Calu3 (cell line): ENCODE results near the gene BRF1. TPM values are rescaled to one million over a fixed set of nuclear protein-coding genes. Genes with fewer than 3 reads are reported as not detected.
"Not testable (repeated sequence)": the region's sequence is repeated elsewhere in the genome, so short reads cannot be mapped to it uniquely, and the experiment has no call there.

Source experiments
- BruUV-seq: library from RNA; stranded (reverse); fragments of 400-500 nt; replicated peaks from 2 replicates; lab custom pipeline; 2021; lab: Mats Ljungman, UMichigan
- CTCF ChIA-PET: fragments of 300-600 bp; sonication (Branson Sonifier 250); formaldehyde crosslinking; loops from one replicate; lab custom pipeline; 2022; ENCODE audit warnings: antibody characterized with exemption; lab: Charles Lee
- DNase-seq: peaks from one replicate; pipeline ENCODE4 v3.0.0; 2022
- H3K27ac Mint-ChIP-seq: one replicate; pipeline ENCODE4 v1.8.0; 2022; ENCODE audit warnings: mixed read lengths; ENCODE audit not compliant: unreplicated experiment
- H3K27me3 Mint-ChIP-seq: one replicate; pipeline ENCODE4 v1.8.0; 2022; ENCODE audit warnings: mixed read lengths; ENCODE audit not compliant: unreplicated experiment
- H3K36me3 Mint-ChIP-seq: one replicate; pipeline ENCODE4 v1.8.0; 2022; ENCODE audit warnings: mild to moderate bottlenecking, moderate library complexity, mixed read lengths; ENCODE audit not compliant: insufficient read depth, unreplicated experiment
- H3K4me1 Mint-ChIP-seq: one replicate; pipeline ENCODE4 v1.8.0; 2022; ENCODE audit warnings: mild to moderate bottlenecking, low read depth, mixed read lengths; ENCODE audit not compliant: unreplicated experiment
- H3K4me3 Mint-ChIP-seq: one replicate; pipeline ENCODE4 v1.8.0; 2022; ENCODE audit warnings: mild to moderate bottlenecking, low read depth, moderate library complexity, mixed read lengths; ENCODE audit not compliant: unreplicated experiment
- H3K9me3 Mint-ChIP-seq: one replicate; pipeline ENCODE4 v1.8.0; 2022; ENCODE audit warnings: low read depth, mixed read lengths; ENCODE audit not compliant: unreplicated experiment
- intact Hi-C: fragments of 100-400 bp; cut with micrococcal nuclease; formaldehyde crosslinking; loops from one replicate; pipeline ENCODE4 v1.10.0; 2022; ENCODE audit not compliant: unreplicated experiment
- total RNA-seq: library from RNA; stranded (reverse); gene quantifications from 2 replicates; pipeline ENCODE4 v1.2.3, GENCODE V29; 2022
- TF ChIP-seq, protein P1 (sequence below): fragments of 200-600 bp; IDR thresholded peaks from one replicate; pipeline ENCODE4 v1.8.0; 2022; ENCODE audit warnings: antibody characterized with exemption; ENCODE audit not compliant: unreplicated experiment

Gene BRF1
- total RNA-seq, 1 experiment from 2014 or later, result 38.4 TPM

DNA sequence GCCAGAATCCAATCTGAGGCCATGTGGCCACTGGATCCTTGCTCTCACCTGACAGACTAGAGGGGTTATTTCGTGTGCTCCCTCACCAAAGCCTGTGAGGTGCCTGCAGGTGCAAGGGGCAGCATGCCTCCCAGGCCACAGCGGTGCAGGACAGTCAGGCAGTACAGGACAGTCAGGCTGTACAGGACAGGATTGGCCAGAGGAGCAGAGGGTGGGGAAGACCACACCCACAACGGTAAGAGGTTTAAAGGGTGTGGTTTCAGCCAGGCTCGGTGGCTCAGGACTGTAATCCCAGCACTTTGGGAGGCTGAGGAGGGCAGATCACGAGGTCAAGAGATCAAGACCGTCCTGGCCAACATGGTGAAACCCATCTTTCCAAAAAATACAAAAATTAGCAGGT lies 3.1 kb upstream of the BRF1 start:
- no peaks in the 10 kb centered on the region for H3K9me3 Mint-ChIP-seq
- H3K27me3 Mint-ChIP-seq, result no peaks in the 10 kb centered on the region
- CTCF ChIA-PET, result no interaction called here
- TF ChIP-seq, protein P1, sequence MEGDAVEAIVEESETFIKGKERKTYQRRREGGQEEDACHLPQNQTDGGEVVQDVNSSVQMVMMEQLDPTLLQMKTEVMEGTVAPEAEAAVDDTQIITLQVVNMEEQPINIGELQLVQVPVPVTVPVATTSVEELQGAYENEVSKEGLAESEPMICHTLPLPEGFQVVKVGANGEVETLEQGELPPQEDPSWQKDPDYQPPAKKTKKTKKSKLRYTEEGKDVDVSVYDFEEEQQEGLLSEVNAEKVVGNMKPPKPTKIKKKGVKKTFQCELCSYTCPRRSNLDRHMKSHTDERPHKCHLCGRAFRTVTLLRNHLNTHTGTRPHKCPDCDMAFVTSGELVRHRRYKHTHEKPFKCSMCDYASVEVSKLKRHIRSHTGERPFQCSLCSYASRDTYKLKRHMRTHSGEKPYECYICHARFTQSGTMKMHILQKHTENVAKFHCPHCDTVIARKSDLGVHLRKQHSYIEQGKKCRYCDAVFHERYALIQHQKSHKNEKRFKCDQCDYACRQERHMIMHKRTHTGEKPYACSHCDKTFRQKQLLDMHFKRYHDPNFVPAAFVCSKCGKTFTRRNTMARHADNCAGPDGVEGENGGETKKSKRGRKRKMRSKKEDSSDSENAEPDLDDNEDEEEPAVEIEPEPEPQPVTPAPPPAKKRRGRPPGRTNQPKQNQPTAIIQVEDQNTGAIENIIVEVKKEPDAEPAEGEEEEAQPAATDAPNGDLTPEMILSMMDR, result no peak
- no peak overlapping the region for H3K4me3 Mint-ChIP-seq
- BruUV-seq, result no TSS peak
- intact Hi-C loops, result no loop called here
- DNase-seq, result no peak
- peaks cover 25% of the 10 kb centered on the region for H3K36me3 Mint-ChIP-seq
- no peak overlapping the region for H3K27ac Mint-ChIP-seq
- H3K4me1 Mint-ChIP-seq, result no peaks in the 10 kb centered on the region

DNA sequence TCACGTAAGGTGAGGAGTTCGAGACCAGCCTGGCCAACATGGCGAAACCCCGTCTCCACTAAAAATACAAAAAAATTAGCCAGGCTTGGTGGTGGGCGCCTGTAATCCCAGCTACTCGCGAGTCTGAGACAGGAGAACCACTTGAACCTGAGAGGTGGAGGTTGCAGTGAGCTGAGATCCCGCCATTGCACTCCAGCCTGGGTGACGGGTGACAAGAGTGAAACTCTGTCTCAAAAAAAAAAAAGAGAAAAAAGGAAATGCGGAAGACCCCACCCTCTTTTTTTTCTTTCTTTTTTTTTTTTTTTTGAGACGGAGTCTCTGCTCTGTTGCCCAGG lies 1.1 kb upstream of the BRF1 start:
- Mint-ChIP-seq H3K27ac (peak overlapping the region; percentile 81), H3K4me3 (peak overlapping the region; percentile 91), H3K36me3 (peaks cover 25% of the 10 kb centered on the region)
- H3K4me1 Mint-ChIP-seq, H3K9me3 Mint-ChIP-seq, intact Hi-C loops, H3K27me3 Mint-ChIP-seq, DNase-seq, BruUV-seq: not testable (repeated sequence)
- CTCF ChIA-PET, result interaction anchor here (1.1 kb wide), 1 partner anchor 177 kb away, joined by 3 read pairs; no protein-coding TSS in a partner anchor

DNA sequence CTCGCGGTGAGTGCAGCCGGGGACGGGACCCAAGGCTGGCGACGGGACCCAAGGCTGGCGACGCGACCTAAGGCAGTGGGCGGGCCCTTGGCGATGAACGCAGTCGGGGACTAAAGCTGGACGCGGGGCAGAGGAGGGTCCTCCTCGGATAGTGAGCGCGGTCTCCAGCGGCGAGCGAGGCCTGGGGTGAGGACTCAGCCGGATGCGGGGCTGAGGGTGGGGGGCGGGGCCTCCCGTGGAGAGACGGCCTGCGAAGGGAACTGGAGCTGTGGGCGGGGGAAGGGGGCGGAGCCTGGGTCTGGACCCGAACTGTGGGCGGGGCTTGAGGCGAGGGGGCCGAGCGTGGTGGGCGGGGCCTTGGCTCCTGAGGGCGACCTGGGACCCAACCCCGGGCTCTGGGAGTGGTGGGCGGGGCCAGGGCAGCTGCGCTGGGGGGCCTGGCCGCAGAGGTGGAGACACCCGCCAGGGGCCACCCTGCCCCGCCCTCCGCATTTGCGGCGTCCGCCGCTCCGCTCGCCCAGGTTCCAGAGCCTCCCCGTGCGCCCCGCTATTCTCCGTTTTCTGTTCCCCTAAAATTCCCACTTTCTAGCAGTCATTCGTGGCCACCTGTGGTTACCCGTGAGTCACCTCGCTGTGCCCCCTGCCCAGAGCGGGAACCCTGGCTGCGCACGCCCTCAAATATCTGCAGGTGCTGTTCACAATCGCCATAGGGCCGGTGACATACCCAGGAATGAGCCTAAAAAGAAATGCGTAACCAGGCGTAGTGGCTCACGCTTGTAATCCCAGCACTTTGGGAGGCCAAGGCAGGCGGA lies 508 bp upstream of the BRF1 start:
- H3K27ac Mint-ChIP-seq, result peak overlapping the region; percentile 81
- H3K9me3 Mint-ChIP-seq, result no peaks in the 10 kb centered on the region
- TF ChIP-seq, protein P1, result no peak
- CTCF ChIA-PET, result interaction anchor here (0.6 to 1.4 kb wide), 7 partner anchors 13 to 1465 kb away, joined by 3 to 7 read pairs (median 4); partner anchors contain the start of gene PACS2
- intact Hi-C loops, result no loop called here
- peak overlapping the region; percentile 91 for H3K4me3 Mint-ChIP-seq
- DNase-seq, result peak; percentile 99
- H3K36me3 Mint-ChIP-seq, result peaks cover 25% of the 10 kb centered on the region
- no TSS peak for BruUV-seq
- H3K4me1 Mint-ChIP-seq, result no peaks in the 10 kb centered on the region
- H3K27me3 Mint-ChIP-seq, result no peaks in the 10 kb centered on the region

DNA sequence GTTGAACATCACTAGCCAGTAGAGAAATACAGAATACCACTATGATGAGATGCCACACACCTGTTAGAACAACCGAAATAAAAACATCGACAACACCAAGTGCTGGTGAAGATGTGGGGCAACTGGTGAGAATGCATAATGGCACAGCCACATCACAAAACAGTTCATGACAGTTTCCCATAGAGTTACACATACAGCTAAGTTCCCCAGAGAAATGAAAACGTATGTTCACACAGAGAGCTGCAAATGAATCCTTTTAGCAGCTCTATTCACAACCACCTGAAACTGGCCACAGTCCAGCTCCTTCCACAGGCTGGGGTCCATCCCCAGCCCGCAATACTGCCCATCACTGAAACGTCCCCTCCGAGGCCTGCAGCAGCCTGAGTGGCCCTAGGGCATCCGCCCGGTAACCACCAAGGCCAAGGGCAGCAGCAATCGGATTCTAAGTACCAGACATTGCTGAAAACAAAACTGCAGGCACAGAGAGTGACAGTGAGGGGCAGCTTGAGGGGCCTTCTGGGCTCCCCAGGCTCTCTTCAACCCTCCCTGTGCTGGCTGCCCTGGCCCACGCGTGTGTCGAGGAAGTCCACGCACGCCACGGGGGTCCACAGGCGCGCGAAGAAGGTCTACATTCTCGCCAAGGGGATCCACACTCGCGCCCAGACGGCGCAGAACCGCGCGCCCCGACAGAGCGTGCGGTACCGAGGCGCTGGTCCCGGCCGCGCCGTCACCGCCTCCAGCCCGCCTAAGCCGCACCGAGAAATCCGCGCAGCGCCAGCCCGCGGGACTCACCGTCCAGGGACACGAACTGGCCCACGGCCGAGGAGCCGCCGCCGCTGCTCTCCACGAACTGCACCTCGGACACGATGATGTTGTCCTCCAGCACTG lies 903 bp downstream of the BRF1 start:
- Mint-ChIP-seq H3K4me1 (no peaks in the 10 kb centered on the region), H3K36me3 (peaks cover 25% of the 10 kb centered on the region), H3K4me3 (peak overlapping the region; percentile 91), H3K27me3 (no peaks in the 10 kb centered on the region), H3K9me3 (no peaks in the 10 kb centered on the region), H3K27ac (no peak overlapping the region)
- intact Hi-C loops, result no loop called here
- TF ChIP-seq, protein P1, result no peak
- no TSS peak for BruUV-seq
- DNase-seq, result no peak
- CTCF ChIA-PET, result interaction anchor here (1.4 kb wide), 1 partner anchor 15 kb away, joined by 7 read pairs; the partner anchor contains the start of gene PACS2

DNA sequence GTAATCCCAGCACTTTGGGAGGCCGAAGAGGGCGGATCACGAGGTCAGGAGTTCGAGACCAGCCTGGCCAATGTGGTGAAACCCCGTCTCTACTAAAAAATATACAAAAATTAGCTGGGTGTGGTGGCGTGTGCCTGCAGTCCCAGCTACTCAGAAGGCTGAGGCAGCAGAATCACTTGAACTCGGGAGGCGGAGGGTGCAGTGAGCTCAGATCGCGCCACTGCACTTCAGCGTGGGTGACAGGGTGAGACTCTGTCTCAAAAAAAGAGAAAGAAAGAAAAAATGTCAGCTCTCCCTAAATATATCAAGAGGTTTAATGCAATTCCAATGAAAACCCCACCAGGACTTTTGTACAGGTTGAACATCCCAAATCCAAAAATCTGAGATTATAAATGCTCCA lies 3.5 kb downstream of the BRF1 start:
- CTCF ChIA-PET, H3K27me3 Mint-ChIP-seq, H3K9me3 Mint-ChIP-seq, H3K4me3 Mint-ChIP-seq, H3K4me1 Mint-ChIP-seq, intact Hi-C loops, H3K27ac Mint-ChIP-seq, DNase-seq, BruUV-seq: not testable (repeated sequence)
- H3K36me3 Mint-ChIP-seq, result peaks cover 25% of the 10 kb centered on the region
